Thyroid gland (tissue), 4 donors: Measurements from ENCODE around the gene E2F4.

ENCODE experiments used
- POLR2A ChIP-seq, 2 donors: fragments of 450-650 bp; IDR thresholded peaks; one replicate each; pipeline ENCODE4 v1.6.1; 2017; ENCODE audit warnings: antibody characterized with exemption in 2 of 2, mild to moderate bottlenecking in 2 of 2, moderate library complexity in 1 of 2
- TF ChIP-seq, protein P1 (sequence below), 6 experiments: fragments of 200-600 bp in 3 of 6; fragments of 450-650 bp in 3 of 6; sonication (generic) in 3 of 6; IDR thresholded peaks; one replicate each; pipeline ENCODE4 v1.5.1; 2016 to 2019; ENCODE audit warnings: antibody characterized with exemption in 6 of 6, mild to moderate bottlenecking in 2 of 6, inconsistent platforms in 1 of 6, moderate library complexity in 1 of 6

DNA sequence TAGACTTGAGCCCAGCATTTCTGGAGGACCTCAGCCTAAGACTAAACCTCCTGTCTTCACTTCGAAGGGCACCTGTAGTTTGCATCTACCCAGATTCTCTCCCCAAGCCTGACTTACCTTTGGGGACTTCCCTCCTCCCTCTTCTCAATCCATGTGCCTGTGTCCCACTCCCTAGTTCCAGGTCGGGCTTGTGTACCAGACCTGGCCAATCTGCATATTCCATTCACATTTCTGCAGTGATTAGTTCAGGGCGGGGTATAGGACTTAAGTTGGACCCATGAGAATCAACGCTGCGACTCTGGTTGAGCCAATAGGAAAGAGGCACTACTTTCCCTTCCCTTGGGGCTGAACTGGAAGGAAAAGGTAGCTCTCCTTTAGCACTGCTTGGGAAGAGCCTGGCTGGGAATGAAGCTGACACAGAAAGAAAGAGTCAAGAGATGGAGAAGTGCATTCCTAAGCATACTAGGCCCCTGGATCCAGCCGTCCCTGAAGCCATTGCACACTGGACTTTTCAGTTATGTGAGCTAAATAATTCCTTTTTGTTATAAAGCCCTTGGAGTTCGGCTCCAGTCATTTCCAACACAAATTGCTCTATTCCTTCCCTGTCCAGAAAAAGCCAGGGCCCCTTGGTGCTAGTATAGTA is 34.7 kb upstream of the E2F4 start:
- TF ChIP-seq, protein P1, sequence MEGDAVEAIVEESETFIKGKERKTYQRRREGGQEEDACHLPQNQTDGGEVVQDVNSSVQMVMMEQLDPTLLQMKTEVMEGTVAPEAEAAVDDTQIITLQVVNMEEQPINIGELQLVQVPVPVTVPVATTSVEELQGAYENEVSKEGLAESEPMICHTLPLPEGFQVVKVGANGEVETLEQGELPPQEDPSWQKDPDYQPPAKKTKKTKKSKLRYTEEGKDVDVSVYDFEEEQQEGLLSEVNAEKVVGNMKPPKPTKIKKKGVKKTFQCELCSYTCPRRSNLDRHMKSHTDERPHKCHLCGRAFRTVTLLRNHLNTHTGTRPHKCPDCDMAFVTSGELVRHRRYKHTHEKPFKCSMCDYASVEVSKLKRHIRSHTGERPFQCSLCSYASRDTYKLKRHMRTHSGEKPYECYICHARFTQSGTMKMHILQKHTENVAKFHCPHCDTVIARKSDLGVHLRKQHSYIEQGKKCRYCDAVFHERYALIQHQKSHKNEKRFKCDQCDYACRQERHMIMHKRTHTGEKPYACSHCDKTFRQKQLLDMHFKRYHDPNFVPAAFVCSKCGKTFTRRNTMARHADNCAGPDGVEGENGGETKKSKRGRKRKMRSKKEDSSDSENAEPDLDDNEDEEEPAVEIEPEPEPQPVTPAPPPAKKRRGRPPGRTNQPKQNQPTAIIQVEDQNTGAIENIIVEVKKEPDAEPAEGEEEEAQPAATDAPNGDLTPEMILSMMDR (IDR thresholded peaks at IDR 0.05): no peak
- TF ChIP-seq POLR2A (IDR thresholded peaks at IDR 0.05): no peak
